Caki2 (cell line): ENCODE measurements around the gene RING1. TPM values are rescaled to one million over a fixed set of nuclear protein-coding genes. Genes with fewer than 3 reads are reported as not detected.

Experiments used
- DNase-seq: peaks from one replicate; pipeline ENCODE4 v3.0.0-alpha.2; 2015; ENCODE audit warnings: low read depth
- in situ Hi-C: cut with HindIII; loops from 2 replicates; pipeline ENCODE4 v1.10.0; 2016; ENCODE audit warnings: low sequenced_read_pairs, low pct_unique_long_range_greater_than_20kb, mixed read lengths
- total RNA-seq: library from RNA; depleted of rRNA; stranded (reverse); fragments of >200 nt; shearing (Covaris generic); gene quantifications from 2 replicates; pipeline ENCODE4 v1.2.3, GENCODE V29; 2014; ENCODE audit warnings: low replicate concordance; rRNA removed

RING1 gene
- 51.4 and 56.9 TPM in 2 replicates for total RNA-seq

GRCh38 chr6:33208091-33208967 is at the start of gene RING1:
RING1 (plus strand) TSS chr6:33208500; CDS start chr6:33208823, 323 bp downstream.
- in situ Hi-C loops, result no loop called here
- peak; percentile 58 for DNase-seq

- no peak for DNase-seq
These were observed 48.2 kb upstream of the RING1 start for GRCh38 chr6:33160096-33160495.

GRCh38 chr6:33160728-33161344 is 47.5 kb upstream of the RING1 start:
- peak; percentile 73 for DNase-seq
- in situ Hi-C loops, result no loop called here

More at GRCh38 chr6:33160096-33160495, 48.2 kb upstream of the RING1 start:
- in situ Hi-C loops, result no loop called here

GRCh38 chr6:33161354-33162331 is 46.7 kb upstream of the RING1 start:
- in situ Hi-C loops, result no loop called here
- DNase-seq, result peak; percentile 51

- no peak for DNase-seq
- in situ Hi-C loops, result no loop called here
These were observed 44.8 kb upstream of the RING1 start for GRCh38 chr6:33163540-33163939.

GRCh38 chr6:33164176-33164575 is 44.1 kb upstream of the RING1 start:
- in situ Hi-C loops, result no loop called here
- DNase-seq, result no peak

- DNase-seq, result no peak
- in situ Hi-C loops, result no loop called here
These were observed 43.5 kb upstream of the RING1 start for GRCh38 chr6:33164665-33165373.

GRCh38 chr6:33165581-33166258 is 42.6 kb upstream of the RING1 start:
- in situ Hi-C loops, result no loop called here
- no peak for DNase-seq

GRCh38 chr6:33166363-33166762 is 41.9 kb upstream of the RING1 start:
- no peak for DNase-seq
- in situ Hi-C loops, result no loop called here

- no peak for DNase-seq
- in situ Hi-C loops, result no loop called here
These were observed 41.5 kb upstream of the RING1 start for GRCh38 chr6:33166811-33167210.

- DNase-seq, result no peak
- in situ Hi-C loops, result no loop called here
These were observed 40.7 kb upstream of the RING1 start for GRCh38 chr6:33167374-33168283.

GRCh38 chr6:33168284-33168601 is 40.1 kb upstream of the RING1 start:
- DNase-seq, result no peak
- in situ Hi-C loops, result no loop called here

GRCh38 chr6:33168639-33169038 is 39.7 kb upstream of the RING1 start:
- DNase-seq, result no peak
- in situ Hi-C loops, result no loop called here

- in situ Hi-C loops, result no loop called here
- no peak for DNase-seq
These were observed 38.8 kb upstream of the RING1 start for GRCh38 chr6:33169291-33170175.

GRCh38 chr6:33170176-33171015 is 37.9 kb upstream of the RING1 start:
- in situ Hi-C loops, result no loop called here
- DNase-seq, result no peak
